Activated CD4-positive, alpha-beta T cell treated with anti-CD3 and anti-CD28 coated beads, Interleukin-2, amount 50 U/mL, for 24 hours (primary cell): Measurements from ENCODE around the gene CFHR5.
"Not testable (repeated sequence)": the region's sequence is repeated elsewhere in the genome, so short reads cannot be mapped to it uniquely, and the experiment has no call there.

ENCODE experiments used
- DNase-seq, 2 donors: peaks; one replicate each; pipeline ENCODE4 v3.0.0-alpha.2; 2020; ENCODE audit warnings: low read depth in 1 of 2, low spot score in 1 of 2

The CFHR5 gene

DNA sequence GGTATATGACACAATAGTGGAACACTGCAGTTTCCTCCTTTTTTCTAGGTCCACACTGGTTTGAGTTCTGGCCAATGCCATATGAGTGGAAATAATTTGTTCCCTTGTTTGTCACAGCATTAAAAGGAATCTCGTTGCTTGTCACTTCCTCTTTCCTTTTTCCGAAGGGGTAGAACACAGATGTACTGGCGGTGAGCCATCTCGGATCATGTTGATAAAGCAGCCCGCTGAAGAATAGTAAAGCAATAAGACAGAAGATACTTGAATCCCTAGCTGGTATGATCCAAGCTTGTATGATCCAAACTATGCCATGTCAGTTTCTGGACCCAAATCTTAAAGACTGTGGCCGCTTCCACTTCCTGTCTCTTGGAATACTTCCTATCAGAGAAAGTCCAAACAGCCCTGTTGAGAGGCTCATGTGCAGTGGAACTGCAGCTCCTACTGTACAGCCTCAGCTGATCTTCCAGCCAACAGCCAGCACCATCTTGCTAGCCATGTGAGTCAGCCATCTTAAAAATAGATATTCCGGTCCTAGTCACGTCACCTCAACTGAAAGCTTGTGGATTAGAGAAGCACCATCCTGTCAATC lies 40.3 kb downstream of the CFHR5 start:
- no peak for DNase-seq

GRCh38 chr1:197021716-197022115 lies 44.4 kb downstream of the CFHR5 start:
- no peak for DNase-seq

GRCh38 chr1:197024460-197024859 lies 47.1 kb downstream of the CFHR5 start:
- DNase-seq: no peak

GRCh38 chr1:197027359-197027758 lies 50.0 kb downstream of the CFHR5 start:
- DNase-seq: no peak

DNA sequence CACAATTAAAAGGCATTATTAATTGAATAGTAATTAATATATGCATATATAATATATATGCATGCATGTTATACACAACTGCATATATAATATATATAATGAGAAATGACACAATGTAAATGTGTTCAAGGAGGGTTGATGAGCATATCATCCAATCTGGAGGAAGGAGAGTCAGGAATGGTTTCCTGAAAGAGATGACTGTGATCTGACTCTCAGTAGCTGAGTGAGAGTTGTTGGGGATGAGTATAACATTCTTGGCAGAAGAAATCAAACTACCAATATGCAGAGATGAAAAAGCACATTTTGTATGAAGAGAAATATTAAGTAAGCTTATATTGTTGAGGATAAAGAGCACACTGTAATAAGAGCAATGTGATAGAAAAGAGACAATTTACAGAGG lies 52.4 kb downstream of the CFHR5 start:
- DNase-seq: no peak

DNA sequence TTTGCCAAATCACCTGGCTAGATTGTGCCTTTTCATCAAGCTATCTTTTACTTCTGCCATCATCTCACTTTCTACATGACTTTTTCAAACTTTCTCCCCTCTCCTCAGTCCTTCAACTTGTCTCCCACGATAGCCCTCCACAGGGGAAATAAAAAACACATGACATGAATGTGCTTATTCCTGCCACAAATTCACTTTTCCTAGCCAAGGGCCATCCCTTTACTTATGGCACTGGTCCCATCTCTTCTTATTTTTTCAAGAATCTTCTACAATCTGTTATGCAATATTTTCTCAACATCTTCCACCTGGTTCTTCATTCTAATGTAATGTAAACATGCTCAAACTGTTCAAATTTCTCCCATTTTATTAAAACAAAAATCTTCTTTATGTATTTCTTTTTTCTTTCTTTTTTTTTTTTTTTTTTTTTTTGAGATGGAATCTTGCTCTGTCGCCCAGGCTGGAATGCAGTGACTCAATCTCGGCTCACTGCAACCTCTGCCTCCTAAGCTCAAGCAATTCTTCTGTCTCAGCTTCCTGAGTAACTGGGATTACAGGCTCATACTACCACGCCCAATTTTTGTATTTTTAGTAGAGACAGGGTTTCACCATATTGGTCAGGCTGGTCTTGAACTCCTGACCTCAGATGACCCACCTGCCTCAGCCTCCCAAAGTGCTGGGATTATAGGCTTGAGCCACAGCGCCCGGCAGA lies 57.4 kb downstream of the CFHR5 start:
- not testable (repeated sequence) for DNase-seq

DNA sequence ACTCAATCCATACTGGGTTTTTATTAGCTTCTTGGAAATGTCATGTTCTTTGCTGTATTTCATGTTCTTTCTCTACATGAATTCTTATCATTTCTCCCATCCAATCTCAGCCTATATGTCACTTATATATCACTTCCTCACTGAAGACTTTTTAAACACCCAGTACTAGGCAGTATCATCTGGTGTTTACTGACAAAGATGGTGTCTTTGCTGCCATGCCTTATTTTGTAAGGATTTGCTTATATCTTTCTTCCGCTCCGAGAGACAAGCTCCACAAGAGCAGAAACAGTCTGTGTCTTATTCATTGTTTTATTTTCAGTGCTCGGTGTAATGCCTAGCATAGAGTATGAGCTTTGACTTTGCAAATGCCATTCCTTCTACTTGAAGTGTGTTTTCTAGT lies 59.5 kb downstream of the CFHR5 start:
- DNase-seq: no peak

GRCh38 chr1:197041486-197042353 lies 64.4 kb downstream of the CFHR5 start:
- no peak for DNase-seq

- no peak for DNase-seq
These were observed 65.5 kb downstream of the CFHR5 start for GRCh38 chr1:197042676-197043341.

DNA sequence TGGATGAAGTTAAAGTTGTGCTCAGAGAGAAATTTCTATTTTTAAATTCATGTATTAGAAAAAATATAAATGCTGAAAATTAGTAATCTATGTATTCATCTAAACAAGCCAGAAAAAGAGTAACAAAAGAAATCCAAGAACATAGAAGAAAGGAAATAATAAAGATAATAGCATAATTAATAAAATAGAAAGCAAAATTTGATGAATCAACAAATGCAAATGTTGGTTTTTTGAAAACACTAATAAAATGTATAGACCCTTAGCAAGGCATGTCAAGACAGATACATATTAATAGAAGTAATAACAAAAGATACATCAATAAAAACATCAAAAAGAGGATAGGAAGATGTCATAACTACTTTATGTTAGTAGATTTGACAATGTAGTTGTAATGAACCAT lies 71.7 kb downstream of the CFHR5 start:
- no peak for DNase-seq
